OCI-LY7 (cell line): ENCODE data around the gene FOXN3. TPM values are rescaled to one million over a fixed set of nuclear protein-coding genes. Genes with fewer than 3 reads are reported as not detected.

Source experiments
- BruUV-seq: library from RNA; stranded (reverse); fragments of 400-500 nt; replicated peaks from 2 replicates; lab custom pipeline; 2021; lab: Mats Ljungman, UMichigan
- CTCF ChIA-PET: fragments of 300-600 bp; sonication (Branson Sonifier 250); formaldehyde crosslinking; loops from one replicate; lab custom pipeline; 2022; ENCODE audit warnings: antibody characterized with exemption; ENCODE audit not compliant: unreplicated experiment; lab: Charles Lee
- POLR2A ChIA-PET: fragments of 300-600 bp; sonication (Branson Sonifier 250); formaldehyde crosslinking; loops from one replicate; lab custom pipeline; 2022; ENCODE audit warnings: antibody characterized with exemption; lab: Charles Lee
- DNase-seq: peaks from one replicate; pipeline ENCODE4 v3.0.0-alpha.2; 2015; ENCODE audit warnings: low spot score
- H2AFZ ChIP-seq: fragments of 200-600 bp; sonication (generic), shearing (Covaris generic); 2 replicates; pipeline ENCODE4 v1.6.1; 2014; ENCODE audit warnings: mild to moderate bottlenecking, antibody characterized with exemption, low read length, moderate library complexity
- H3K27ac ChIP-seq: fragments of 200-600 bp; sonication (generic); 2 replicates; pipeline ENCODE4 v1.5.1; 2014; ENCODE audit warnings: mixed run types, low read depth, mild to moderate bottlenecking, moderate library complexity, low read length, inconsistent platforms; ENCODE audit not compliant: poor library complexity, severe bottlenecking
- H3K36me3 ChIP-seq: fragments of 200-600 bp; sonication (generic); 2 replicates; pipeline ENCODE4 v1.6.1; 2014; ENCODE audit warnings: mild to moderate bottlenecking, antibody characterized with exemption, low read length, moderate library complexity, mixed read lengths; ENCODE audit not compliant: insufficient read depth
- H3K4me1 ChIP-seq: fragments of 200-600 bp; sonication (generic); 2 replicates; pipeline ENCODE4 v1.5.1; 2014; ENCODE audit warnings: mild to moderate bottlenecking, low read length; ENCODE audit not compliant: insufficient read depth, poor library complexity, severe bottlenecking
- H3K4me2 ChIP-seq: fragments of 200-600 bp; sonication (generic); 2 replicates; pipeline ENCODE4 v1.6.1; 2014; ENCODE audit warnings: mild to moderate bottlenecking, low read length
- H3K4me3 ChIP-seq: fragments of 200-600 bp; sonication (generic); 2 replicates; pipeline ENCODE4 v1.5.1; 2014; ENCODE audit warnings: mild to moderate bottlenecking, low read depth, low read length; ENCODE audit not compliant: poor library complexity, severe bottlenecking
- H3K79me2 ChIP-seq: fragments of 200-600 bp; sonication (generic); 2 replicates; pipeline ENCODE4 v1.6.1; 2016; ENCODE audit warnings: low read depth, mild to moderate bottlenecking, low read length, moderate library complexity, mixed read lengths; ENCODE audit not compliant: insufficient read depth
- H3K9me2 ChIP-seq: fragments of 200-600 bp; sonication (generic); 2 replicates; pipeline ENCODE4 v1.6.1; 2016; ENCODE audit warnings: mild to moderate bottlenecking, low read length, mixed read lengths; ENCODE audit not compliant: insufficient read depth
- H3K9me3 ChIP-seq: fragments of 200-600 bp; sonication (generic); 2 replicates; pipeline ENCODE4 v1.6.1; 2014; ENCODE audit warnings: mild to moderate bottlenecking, mixed run types, low read length, mixed read lengths
- H4K20me1 ChIP-seq: fragments of 200-600 bp; sonication (generic); 2 replicates; pipeline ENCODE4 v1.6.1; 2014; ENCODE audit warnings: mild to moderate bottlenecking, antibody characterized with exemption, low read length, moderate library complexity, mixed read lengths; ENCODE audit not compliant: insufficient read depth
- EZH2phosphoT487 ChIP-seq: fragments of 200-600 bp; sonication (generic); IDR thresholded peaks from 2 replicates; pipeline ENCODE4 v1.6.1; 2018; ENCODE audit warnings: low read depth, borderline replicate concordance, mild to moderate bottlenecking, mixed run types, antibody characterized with exemption, low read length, moderate library complexity, mixed read lengths
- intact Hi-C: fragments of 100-400 bp; cut with micrococcal nuclease; formaldehyde crosslinking; loops from one replicate; pipeline ENCODE4 v1.10.0; 2022; ENCODE audit not compliant: unreplicated experiment
- total RNA-seq, 2 experiments: library from RNA; depleted of rRNA in 1 of 2; stranded (reverse); fragments of >200 nt in 1 of 2; shearing (Covaris generic) in 1 of 2; gene quantifications; 2 replicates each; pipeline ENCODE4 v1.2.3, GENCODE V29; 2014 to 2022
- TF ChIP-seq, protein P1 (sequence below): fragments of 200-600 bp; sonication (generic); conservative IDR thresholded peaks from 2 replicates; pipeline ENCODE4 v1.5.1; 2014; ENCODE audit warnings: mild to moderate bottlenecking, antibody characterized with exemption, low read length, moderate library complexity, mixed read lengths

The FOXN3 gene
- total RNA-seq, 2 experiments from 2014 or later: 77.7 to 102 TPM

DNA sequence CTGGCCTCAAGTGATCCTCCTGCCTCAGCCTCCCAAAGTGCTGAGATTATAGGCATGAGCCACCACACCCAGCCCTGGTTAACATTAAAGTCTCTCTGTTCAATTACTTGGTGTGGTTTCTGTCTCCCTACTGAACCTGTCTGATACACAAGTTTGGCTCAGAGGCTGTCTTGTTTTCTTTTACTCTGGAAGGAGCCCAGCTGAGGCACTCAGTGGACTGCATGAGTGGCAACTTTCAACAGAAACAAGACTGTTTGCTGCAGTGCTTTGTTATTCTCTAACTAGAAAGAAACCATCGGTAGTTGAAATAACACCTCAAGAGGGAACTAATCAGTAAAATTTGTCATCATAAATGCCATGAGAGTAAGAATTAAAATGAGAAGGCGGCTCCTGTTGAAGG, 238.7 kb downstream of the FOXN3 start:
- Histone ChIP-seq H3K4me3 (no peak overlapping the region), H3K4me2 (no peak overlapping the region), H3K9me2 (no peaks in the 10 kb centered on the region), H3K4me1 (peaks cover 10% of the 10 kb centered on the region), H2AFZ (no peak overlapping the region), H3K79me2 (no peaks in the 10 kb centered on the region), H4K20me1 (no peaks in the 10 kb centered on the region), H3K27ac (no peak overlapping the region), H3K36me3 (peaks cover 22% of the 10 kb centered on the region), H3K9me3 (no peaks in the 10 kb centered on the region)
- TF ChIP-seq, protein P1, sequence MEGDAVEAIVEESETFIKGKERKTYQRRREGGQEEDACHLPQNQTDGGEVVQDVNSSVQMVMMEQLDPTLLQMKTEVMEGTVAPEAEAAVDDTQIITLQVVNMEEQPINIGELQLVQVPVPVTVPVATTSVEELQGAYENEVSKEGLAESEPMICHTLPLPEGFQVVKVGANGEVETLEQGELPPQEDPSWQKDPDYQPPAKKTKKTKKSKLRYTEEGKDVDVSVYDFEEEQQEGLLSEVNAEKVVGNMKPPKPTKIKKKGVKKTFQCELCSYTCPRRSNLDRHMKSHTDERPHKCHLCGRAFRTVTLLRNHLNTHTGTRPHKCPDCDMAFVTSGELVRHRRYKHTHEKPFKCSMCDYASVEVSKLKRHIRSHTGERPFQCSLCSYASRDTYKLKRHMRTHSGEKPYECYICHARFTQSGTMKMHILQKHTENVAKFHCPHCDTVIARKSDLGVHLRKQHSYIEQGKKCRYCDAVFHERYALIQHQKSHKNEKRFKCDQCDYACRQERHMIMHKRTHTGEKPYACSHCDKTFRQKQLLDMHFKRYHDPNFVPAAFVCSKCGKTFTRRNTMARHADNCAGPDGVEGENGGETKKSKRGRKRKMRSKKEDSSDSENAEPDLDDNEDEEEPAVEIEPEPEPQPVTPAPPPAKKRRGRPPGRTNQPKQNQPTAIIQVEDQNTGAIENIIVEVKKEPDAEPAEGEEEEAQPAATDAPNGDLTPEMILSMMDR: no peak
- TF ChIP-seq EZH2phosphoT487: no peak
- POLR2A ChIA-PET: interaction anchor here (0.6 to 1.3 kb wide), 4 partner anchors 14 to 1487 kb away, joined by 3 read pairs; no protein-coding TSS in a partner anchor
- CTCF ChIA-PET: no interaction called here
- DNase-seq: no peak
- intact Hi-C loops: loop anchor here (5.0 kb wide), 2 partner anchors 124 to 136 kb away; no protein-coding TSS in a partner anchor
- no TSS peak for BruUV-seq

DNA sequence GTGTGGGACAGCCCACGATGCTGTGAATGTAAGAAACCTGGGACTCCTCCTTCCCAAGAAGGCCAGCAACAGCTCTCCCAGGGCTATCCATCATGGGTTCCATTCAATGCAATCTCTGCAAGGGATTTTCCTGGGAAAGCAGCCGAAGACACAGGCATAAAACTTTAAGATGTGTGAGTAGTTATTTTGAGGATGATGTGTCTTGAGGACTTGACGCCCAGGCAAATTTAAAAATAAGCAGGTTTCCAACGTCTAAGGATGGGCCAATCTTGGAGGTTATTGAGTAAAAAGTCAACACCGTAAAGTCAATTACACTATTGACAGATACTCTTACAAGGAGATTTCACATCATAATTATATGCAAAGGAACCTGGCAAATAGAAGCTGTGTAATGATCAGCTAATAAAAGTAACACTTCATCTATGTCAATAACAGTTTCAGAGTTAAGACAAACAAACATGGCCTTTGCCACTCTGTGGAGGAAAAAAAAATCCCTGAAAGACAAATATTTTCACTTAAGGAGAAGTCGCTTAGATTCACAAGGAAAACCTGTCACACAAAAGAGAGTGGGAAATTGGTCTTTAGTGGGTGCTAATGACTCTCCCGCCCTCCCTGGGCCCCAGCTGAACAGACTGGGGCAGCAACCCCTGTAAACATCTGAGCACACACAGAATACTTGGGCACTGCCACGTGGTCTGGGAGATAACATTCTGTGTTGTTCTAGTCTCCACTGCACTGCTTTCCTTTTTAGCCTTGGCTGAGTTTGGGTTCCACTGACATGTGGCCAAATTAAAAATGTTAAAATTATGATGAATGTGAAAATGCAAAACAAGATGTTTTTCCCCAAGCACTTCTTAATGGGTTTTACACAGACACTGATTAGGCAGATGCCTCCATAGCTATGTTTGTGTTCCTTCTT, 240.9 kb downstream of the FOXN3 start:
- intact Hi-C loops: loop anchor here (2.0 to 5.0 kb wide), 3 partner anchors 126 to 591 kb away; no protein-coding TSS in a partner anchor
- POLR2A ChIA-PET: interaction anchor here (0.7 kb wide), 1 partner anchor 13 kb away, joined by 4 read pairs; no protein-coding TSS in a partner anchor
- no peak for TF ChIP-seq EZH2phosphoT487
- TF ChIP-seq, protein P1: no peak

More for the DNA sequence above, 240.9 kb downstream of the FOXN3 start:
- H3K4me3 ChIP-seq: no peak overlapping the region
- no peak for DNase-seq
- no peaks in the 10 kb centered on the region for H4K20me1 ChIP-seq
- H3K9me3 ChIP-seq: 0 out of 2 replicates have a peak, but pooled peaks cover 6% of the 10 kb centered on the region
- peaks cover 35% of the 10 kb centered on the region for H3K36me3 ChIP-seq
- H3K9me2 ChIP-seq: no peaks in the 10 kb centered on the region
- H3K79me2 ChIP-seq: no peaks in the 10 kb centered on the region
- peaks cover 10% of the 10 kb centered on the region for H3K4me1 ChIP-seq
- no peak overlapping the region for H2AFZ ChIP-seq
- CTCF ChIA-PET: no interaction called here
- H3K27ac ChIP-seq: no peak overlapping the region
- H3K4me2 ChIP-seq: no peak overlapping the region
- no TSS peak for BruUV-seq
